Ectodermal cell (in vitro differentiated cells): ENCODE results near the gene GRAMD4.

Experiments
- H3K27ac ChIP-seq: 2 replicates; pipeline ENCODE4 v1.7.0; 2013; ENCODE audit warnings: mild to moderate bottlenecking, low read depth, low read length; ENCODE audit not compliant: insufficient read depth, poor library complexity, severe bottlenecking
- H3K27me3 ChIP-seq: 2 replicates; pipeline ENCODE4 v1.7.0; 2013; ENCODE audit warnings: mild to moderate bottlenecking, low read length; ENCODE audit not compliant: insufficient read depth, control insufficient read depth, poor library complexity, severe bottlenecking
- H3K36me3 ChIP-seq: one replicate; pipeline ENCODE4 v1.7.0; 2013; ENCODE audit warnings: low read length; ENCODE audit not compliant: control insufficient read depth, insufficient read depth
- H3K4me1 ChIP-seq: one replicate; pipeline ENCODE4 v1.7.0; 2013; ENCODE audit warnings: low read length; ENCODE audit not compliant: control insufficient read depth, insufficient read depth
- H3K4me3 ChIP-seq: 2 replicates; pipeline ENCODE4 v1.7.0; 2013; ENCODE audit warnings: low read depth, low read length, control low read depth; ENCODE audit not compliant: insufficient read depth
- H3K9me3 ChIP-seq: 2 replicates; pipeline ENCODE4 v1.7.0; 2013; ENCODE audit warnings: mild to moderate bottlenecking, low read length, moderate library complexity; ENCODE audit not compliant: control insufficient read depth
- WGBS, 2 experiments: methylation state at CpG; one replicate each; pipeline ENCODE4 v1.1.7; 2013; ENCODE audit warnings: missing lambda C conversion rate in 2 of 2; 5-methylcytosine and 5-hydroxymethylcytosine counted together

Gene GRAMD4

GRCh38 chr22:46657655-46657953 lies 37.4 kb downstream of the GRAMD4 start:
- peaks cover 7% of the 10 kb centered on the region for H3K4me1 ChIP-seq
- no peaks in the 10 kb centered on the region for H3K9me3 ChIP-seq
- H3K27ac ChIP-seq = no peak overlapping the region
- H3K36me3 ChIP-seq = no peaks in the 10 kb centered on the region
- H3K4me3 ChIP-seq = no peak overlapping the region
- no peaks in the 10 kb centered on the region for H3K27me3 ChIP-seq
- 97% methylated on average over 10 of the region's 10 CpGs for WGBS, 2 experiments

- WGBS, 2 experiments = 96% methylated on average over 35 to 37 of the region's 37 CpGs
- H3K4me3 ChIP-seq = no peak overlapping the region
- no peaks in the 10 kb centered on the region for H3K9me3 ChIP-seq
- no peaks in the 10 kb centered on the region for H3K36me3 ChIP-seq
- H3K4me1 ChIP-seq = peaks cover under 1% of the 10 kb centered on the region
- H3K27ac ChIP-seq = no peak overlapping the region
- no peaks in the 10 kb centered on the region for H3K27me3 ChIP-seq
Observed at GRCh38 chr22:46657996-46658947, 38.1 kb downstream of the GRAMD4 start.

- H3K27me3 ChIP-seq = no peaks in the 10 kb centered on the region
- no peaks in the 10 kb centered on the region for H3K36me3 ChIP-seq
- no peak overlapping the region for H3K4me3 ChIP-seq
- no peak overlapping the region for H3K27ac ChIP-seq
- no peaks in the 10 kb centered on the region for H3K9me3 ChIP-seq
- H3K4me1 ChIP-seq = no peaks in the 10 kb centered on the region
- 95 to 98% methylated on average over 13 to 14 of the region's 14 CpGs for WGBS, 2 experiments
Observed at GRCh38 chr22:46659059-46659790, 39.0 kb downstream of the GRAMD4 start.

DNA sequence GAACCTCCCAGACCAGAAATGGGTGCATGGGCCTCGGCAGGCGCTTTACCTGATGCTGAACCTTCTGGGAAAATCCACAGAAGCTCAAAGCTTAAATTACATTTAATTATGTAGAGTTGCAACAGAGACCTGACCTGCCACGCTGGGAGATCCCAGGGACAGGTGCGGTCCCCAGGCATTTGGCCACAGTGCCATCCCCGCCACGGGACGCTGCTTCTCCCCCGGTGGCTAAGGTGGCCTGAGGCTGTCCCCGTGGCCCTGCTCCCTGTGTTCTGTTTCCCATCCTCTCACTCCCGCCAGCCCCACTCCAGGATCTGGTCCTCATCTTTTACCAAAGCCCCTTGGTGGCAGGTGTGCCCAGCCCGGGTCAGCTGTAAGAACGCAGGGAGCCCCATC lies 39.6 kb downstream of the GRAMD4 start:
- 91 to 93% methylated on average over 12 of the region's 12 CpGs for WGBS, 2 experiments
- H3K4me3 ChIP-seq = no peak overlapping the region
- H3K27me3 ChIP-seq = no peaks in the 10 kb centered on the region
- H3K36me3 ChIP-seq = no peaks in the 10 kb centered on the region
- H3K9me3 ChIP-seq = no peaks in the 10 kb centered on the region
- H3K27ac ChIP-seq = no peak overlapping the region
- H3K4me1 ChIP-seq = no peaks in the 10 kb centered on the region

- Histone ChIP-seq H3K9me3 (no peaks in the 10 kb centered on the region), H3K27me3 (no peaks in the 10 kb centered on the region), H3K36me3 (no peaks in the 10 kb centered on the region), H3K4me1 (no peaks in the 10 kb centered on the region), H3K4me3 (no peak overlapping the region), H3K27ac (no peak overlapping the region)
- 79 to 82% methylated on average over 11 of the region's 11 CpGs for WGBS, 2 experiments
Observed at GRCh38 chr22:46660604-46661201, 40.5 kb downstream of the GRAMD4 start.

DNA sequence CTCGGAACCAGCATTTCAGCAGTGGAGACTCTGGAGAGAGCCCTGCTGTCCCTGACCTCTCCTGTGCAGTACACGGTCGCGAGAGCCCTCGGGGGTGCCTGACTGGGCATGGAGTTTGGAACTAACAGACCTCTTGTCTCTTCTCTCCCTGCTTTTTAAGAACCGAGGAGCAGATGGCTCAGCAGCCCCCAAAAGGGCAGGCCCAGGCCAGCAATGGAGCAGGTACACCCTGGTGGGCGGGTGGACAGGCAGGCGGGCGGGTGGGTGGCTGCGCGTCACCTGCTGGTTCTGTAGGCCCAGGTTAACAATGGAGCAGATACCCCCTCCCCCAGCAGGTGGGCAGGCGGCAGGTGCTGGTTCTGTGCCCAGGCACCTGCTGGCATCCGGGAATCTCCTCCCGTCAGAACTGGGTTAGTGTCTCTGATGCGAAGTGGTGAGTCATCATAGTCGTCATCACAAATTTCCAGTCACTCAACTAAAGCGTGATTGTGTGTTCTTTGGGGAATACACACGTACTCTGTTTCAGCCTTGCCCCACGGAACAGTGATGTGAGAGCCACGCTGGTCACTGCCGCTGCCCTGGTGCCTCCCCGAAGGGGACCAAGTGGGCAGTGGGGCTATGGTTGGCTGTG lies 41.1 kb downstream of the GRAMD4 start:
- no peak overlapping the region for H3K4me3 ChIP-seq
- no peak overlapping the region for H3K27ac ChIP-seq
- H3K36me3 ChIP-seq = no peaks in the 10 kb centered on the region
- no peaks in the 10 kb centered on the region for H3K4me1 ChIP-seq
- H3K9me3 ChIP-seq = no peaks in the 10 kb centered on the region
- 88 to 91% methylated on average over 22 of the region's 22 CpGs for WGBS, 2 experiments
- H3K27me3 ChIP-seq = no peaks in the 10 kb centered on the region

GRCh38 chr22:46662226-46662625 lies 42.0 kb downstream of the GRAMD4 start:
- H3K27me3 ChIP-seq = no peaks in the 10 kb centered on the region
- 92 to 93% methylated on average over 15 of the region's 15 CpGs for WGBS, 2 experiments
- H3K9me3 ChIP-seq = no peaks in the 10 kb centered on the region
- no peak overlapping the region for H3K27ac ChIP-seq
- no peaks in the 10 kb centered on the region for H3K36me3 ChIP-seq
- no peak overlapping the region for H3K4me3 ChIP-seq
- no peaks in the 10 kb centered on the region for H3K4me1 ChIP-seq

- H3K27me3 ChIP-seq = no peaks in the 10 kb centered on the region
- H3K36me3 ChIP-seq = no peaks in the 10 kb centered on the region
- H3K27ac ChIP-seq = no peak overlapping the region
- H3K9me3 ChIP-seq = no peaks in the 10 kb centered on the region
- H3K4me1 ChIP-seq = no peaks in the 10 kb centered on the region
- WGBS, 2 experiments = 89 to 91% methylated on average over 26 of the region's 26 CpGs
- H3K4me3 ChIP-seq = no peak overlapping the region
Observed at GRCh38 chr22:46663001-46663400, 42.8 kb downstream of the GRAMD4 start.

- H3K27me3 ChIP-seq = no peaks in the 10 kb centered on the region
- H3K27ac ChIP-seq = no peak overlapping the region
- no peaks in the 10 kb centered on the region for H3K9me3 ChIP-seq
- WGBS, 2 experiments = 94% methylated on average over 28 of the region's 28 CpGs
- no peaks in the 10 kb centered on the region for H3K36me3 ChIP-seq
- H3K4me1 ChIP-seq = no peaks in the 10 kb centered on the region
- H3K4me3 ChIP-seq = no peak overlapping the region
Observed at GRCh38 chr22:46663436-46664100, 43.4 kb downstream of the GRAMD4 start.
